Measurements from ENCODE around the gene MNAT1.
"Not testable (repeated sequence)": the region's sequence is repeated elsewhere in the genome, so short reads cannot be mapped to it uniquely, and the experiment has no call there.

Gene MNAT1

DNA sequence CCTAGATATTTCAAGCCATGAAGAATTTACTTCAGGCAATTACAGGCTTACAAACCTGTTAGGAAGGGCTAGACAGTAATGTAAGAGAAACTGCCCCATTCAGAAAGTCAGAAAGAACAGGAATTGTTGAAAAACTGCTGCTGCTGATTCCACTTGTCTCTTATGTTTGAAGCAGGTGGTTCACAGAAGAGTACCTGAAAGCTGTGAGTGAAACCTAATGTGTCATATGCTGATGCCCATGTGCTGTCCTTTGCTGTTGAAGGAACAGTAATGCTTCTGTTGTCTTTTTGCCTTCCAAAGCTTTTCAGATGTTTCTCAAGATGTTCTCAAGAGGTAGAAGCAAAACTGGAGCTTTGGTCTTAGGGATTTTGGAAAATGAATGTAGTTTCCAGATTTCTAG lies 39.0 kb downstream of the MNAT1 start:
- ChIA-PET CTCF (no interaction called here), POLR2A (no interaction called here)
- TF ChIP-seq, protein P1, sequence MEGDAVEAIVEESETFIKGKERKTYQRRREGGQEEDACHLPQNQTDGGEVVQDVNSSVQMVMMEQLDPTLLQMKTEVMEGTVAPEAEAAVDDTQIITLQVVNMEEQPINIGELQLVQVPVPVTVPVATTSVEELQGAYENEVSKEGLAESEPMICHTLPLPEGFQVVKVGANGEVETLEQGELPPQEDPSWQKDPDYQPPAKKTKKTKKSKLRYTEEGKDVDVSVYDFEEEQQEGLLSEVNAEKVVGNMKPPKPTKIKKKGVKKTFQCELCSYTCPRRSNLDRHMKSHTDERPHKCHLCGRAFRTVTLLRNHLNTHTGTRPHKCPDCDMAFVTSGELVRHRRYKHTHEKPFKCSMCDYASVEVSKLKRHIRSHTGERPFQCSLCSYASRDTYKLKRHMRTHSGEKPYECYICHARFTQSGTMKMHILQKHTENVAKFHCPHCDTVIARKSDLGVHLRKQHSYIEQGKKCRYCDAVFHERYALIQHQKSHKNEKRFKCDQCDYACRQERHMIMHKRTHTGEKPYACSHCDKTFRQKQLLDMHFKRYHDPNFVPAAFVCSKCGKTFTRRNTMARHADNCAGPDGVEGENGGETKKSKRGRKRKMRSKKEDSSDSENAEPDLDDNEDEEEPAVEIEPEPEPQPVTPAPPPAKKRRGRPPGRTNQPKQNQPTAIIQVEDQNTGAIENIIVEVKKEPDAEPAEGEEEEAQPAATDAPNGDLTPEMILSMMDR (IDR thresholded peaks at IDR 0.05; ENCODE audit: control extremely low read depth, extremely low read depth, low read depth, missing control alignments), result no peak
- DNase-seq (ENCODE audit: extremely low spot score), result no peak

DNA sequence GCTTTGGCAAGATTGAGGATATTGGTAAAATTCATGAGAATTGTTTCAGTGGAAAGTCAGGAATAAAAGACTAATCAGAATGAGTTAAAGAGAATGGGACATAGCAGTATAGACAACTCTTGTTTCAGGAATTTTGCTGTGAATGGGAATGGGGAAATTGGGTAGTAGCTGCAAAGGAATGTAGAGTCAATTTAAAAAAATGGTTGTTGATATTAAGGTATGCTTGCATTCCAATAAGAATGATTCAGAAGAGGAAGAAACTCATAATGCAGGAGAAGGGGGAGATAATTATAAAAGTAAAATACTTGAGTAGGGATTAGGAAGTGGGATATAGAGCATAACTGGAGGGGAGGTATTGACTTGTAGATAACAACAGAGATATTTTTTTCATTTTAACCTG lies 40.7 kb downstream of the MNAT1 start:
- no peak for DNase-seq (ENCODE audit: extremely low spot score)
- ChIA-PET POLR2A (no interaction called here), CTCF (interaction anchor here (1.0 to 1.4 kb wide), 2 partner anchors 10 to 11 kb away, joined by 3 to 4 read pairs; no protein-coding TSS in a partner anchor)
- TF ChIP-seq, protein P1 (IDR thresholded peaks at IDR 0.05; ENCODE audit: control extremely low read depth, extremely low read depth, low read depth, missing control alignments), result no peak

DNA sequence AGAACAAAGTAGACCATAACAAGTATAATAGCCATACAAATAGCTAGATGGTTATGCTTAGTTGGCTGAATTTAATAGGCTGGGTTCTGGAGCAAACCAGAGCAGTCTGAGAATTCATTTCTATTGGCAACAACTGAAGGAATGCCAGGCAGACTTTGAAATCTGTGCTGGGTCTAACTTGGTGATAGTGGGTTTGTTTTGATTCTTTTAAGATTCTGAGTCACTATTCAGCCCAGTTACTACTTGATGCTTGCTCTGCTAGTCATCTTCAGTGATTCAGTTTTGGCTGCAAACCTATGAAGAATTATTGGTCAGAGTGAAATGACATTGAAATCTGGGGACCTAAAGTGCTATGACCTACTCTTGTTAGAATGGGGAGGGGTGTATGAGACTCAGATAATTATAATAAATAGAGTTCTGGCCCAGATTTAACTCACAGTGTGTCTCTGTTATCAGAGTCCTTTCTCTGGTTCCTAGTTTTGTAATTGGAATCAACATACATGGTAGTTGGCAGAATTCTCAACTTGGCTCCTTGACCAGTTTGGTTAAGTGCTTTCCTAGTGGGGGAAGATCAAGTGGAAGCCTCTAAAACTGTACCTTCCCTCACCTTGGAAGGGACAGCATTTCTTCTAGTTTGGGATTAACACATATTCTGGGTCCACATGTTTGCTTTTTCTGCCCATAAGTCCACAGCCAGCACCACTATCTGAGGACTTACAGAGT lies 43.5 kb downstream of the MNAT1 start:
- TF ChIP-seq, protein P1 (IDR thresholded peaks at IDR 0.05; ENCODE audit: control extremely low read depth, extremely low read depth, low read depth, missing control alignments), result no peak
- ChIA-PET CTCF (no interaction called here), POLR2A (no interaction called here)
- DNase-seq (ENCODE audit: extremely low spot score), result no peak

GRCh38 chr14:60779745-60780514 lies 45.4 kb downstream of the MNAT1 start:
- DNase-seq (ENCODE audit: extremely low spot score); POLR2A ChIA-PET: not testable (repeated sequence)
- CTCF ChIA-PET, result interaction anchor here (0.8 kb wide), 1 partner anchor 10 kb away, joined by 3 read pairs; no protein-coding TSS in a partner anchor

- POLR2A ChIA-PET; CTCF ChIA-PET; DNase-seq (ENCODE audit: extremely low spot score): not testable (repeated sequence)
These were observed 46.0 kb downstream of the MNAT1 start for GRCh38 chr14:60780558-60780957.

DNA sequence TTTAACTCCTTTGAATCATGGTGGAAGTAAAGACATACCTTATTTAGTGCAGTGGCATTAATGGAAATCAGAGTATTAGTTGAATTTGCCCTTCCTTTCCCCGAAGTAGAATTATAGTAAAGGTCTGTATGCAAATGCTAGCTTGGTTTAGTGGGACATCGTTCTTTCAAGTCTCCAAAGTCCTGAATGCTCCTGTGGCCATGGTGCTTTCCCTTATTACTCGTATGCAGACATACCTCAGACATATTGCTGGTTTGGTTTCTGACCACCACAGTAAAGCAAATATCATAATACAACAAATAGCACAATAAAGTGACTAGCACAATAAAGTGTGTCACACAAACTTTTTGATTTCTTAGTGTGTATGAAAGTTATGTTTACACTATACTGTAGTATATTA lies 52.3 kb downstream of the MNAT1 start:
- POLR2A ChIA-PET, result no interaction called here
- DNase-seq (ENCODE audit: extremely low spot score), result no peak
- TF ChIP-seq, protein P1 (IDR thresholded peaks at IDR 0.05; ENCODE audit: control extremely low read depth, extremely low read depth, low read depth, missing control alignments), result no peak
- CTCF ChIA-PET, result no interaction called here

- ChIA-PET CTCF (interaction anchor here (0.7 to 1.0 kb wide), 3 partner anchors 9 to 22 kb away, joined by 3 read pairs; no protein-coding TSS in a partner anchor), POLR2A (no interaction called here)
- no peak for DNase-seq (ENCODE audit: extremely low spot score)
- TF ChIP-seq, protein P1 (IDR thresholded peaks at IDR 0.05; ENCODE audit: control extremely low read depth, extremely low read depth, low read depth, missing control alignments), result no peak
These were observed 55.1 kb downstream of the MNAT1 start for GRCh38 chr14:60789656-60790055.

All from GM10248 (cell line).